HG02759 (cell line): Measurements from ENCODE around the gene DDX47.

Experiments
- ATAC-seq: cut with Tn5 transposase; IDR thresholded peaks from one replicate; pipeline ENCODE4 v1.9.1; 2021; ENCODE audit warnings: mild to moderate bottlenecking, moderate library complexity; ENCODE audit not compliant: unreplicated experiment

Gene DDX47

GRCh38 chr12:12813120-12814101, at the start of gene DDX47:
DDX47 (plus strand) TSS chr12:12813346; CDS start chr12:12813368, 22 bp downstream.
- ATAC-seq: peak; percentile 86

GRCh38 chr12:12764824-12765223, 48.3 kb upstream of the DDX47 start:
- no peak for ATAC-seq

- no peak for ATAC-seq
Observed at GRCh38 chr12:12770262-12770661, 42.9 kb upstream of the DDX47 start.

GRCh38 chr12:12774791-12775190, 38.4 kb upstream of the DDX47 start:
- ATAC-seq: no peak

- no peak for ATAC-seq
Observed at GRCh38 chr12:12776261-12776660, 36.9 kb upstream of the DDX47 start.

- no peak for ATAC-seq
Observed at GRCh38 chr12:12777092-12777491, 36.1 kb upstream of the DDX47 start.

- ATAC-seq: no peak
Observed at GRCh38 chr12:12779007-12779406, 34.1 kb upstream of the DDX47 start.

- ATAC-seq: no peak
Observed at GRCh38 chr12:12779529-12779928, 33.6 kb upstream of the DDX47 start.

GRCh38 chr12:12784116-12784515, 29.0 kb upstream of the DDX47 start:
- no peak for ATAC-seq

GRCh38 chr12:12784911-12785814, 28.0 kb upstream of the DDX47 start, which contains the start of gene APOLD1:
APOLD1 (plus strand) TSS chr12:12785659; CDS start chr12:12785692, 33 bp downstream.
- ATAC-seq: no peak

GRCh38 chr12:12786351-12786705, 26.8 kb upstream of the DDX47 start:
- peak; percentile 10 for ATAC-seq

GRCh38 chr12:12786706-12787601, 26.2 kb upstream of the DDX47 start:
- ATAC-seq: peak; percentile 91

- no peak for ATAC-seq
Observed at GRCh38 chr12:12788131-12788530, 25.0 kb upstream of the DDX47 start.

GRCh38 chr12:12788675-12789368, 24.3 kb upstream of the DDX47 start:
- ATAC-seq: peak; percentile 49

- ATAC-seq: no peak
Observed at GRCh38 chr12:12790956-12791355, 22.2 kb upstream of the DDX47 start.

- ATAC-seq: no peak
Observed at GRCh38 chr12:12791756-12792369, 21.3 kb upstream of the DDX47 start.

GRCh38 chr12:12792421-12792820, 20.7 kb upstream of the DDX47 start:
- ATAC-seq: no peak

GRCh38 chr12:12794686-12795085, 18.5 kb upstream of the DDX47 start:
- no peak for ATAC-seq

GRCh38 chr12:12796171-12796570, 17.0 kb upstream of the DDX47 start:
- no peak for ATAC-seq
